H9 (cell line): ENCODE results near the gene LRFN2. TPM values are rescaled to one million over a fixed set of nuclear protein-coding genes. Genes with fewer than 3 reads are reported as not detected.

Source experiments
- DNase-seq: peaks from one replicate; pipeline ENCODE4 v3.0.0-alpha.2; 2017
- H2AFZ ChIP-seq: one replicate; pipeline ENCODE4 v1.6.1; 2013; ENCODE audit warnings: mild to moderate bottlenecking, low read length, control low read depth, moderate library complexity
- H2AK5ac ChIP-seq: 2 replicates; pipeline ENCODE4 v1.6.1; 2013; ENCODE audit warnings: low read length, control low read depth, mixed read lengths; ENCODE audit not compliant: insufficient read length
- H2BK120ac ChIP-seq: one replicate; pipeline ENCODE4 v1.6.1; 2013; ENCODE audit warnings: low read depth, mild to moderate bottlenecking, low read length, control low read depth, inconsistent platforms; ENCODE audit not compliant: poor library complexity, severe bottlenecking
- H2BK12ac ChIP-seq: 2 replicates; pipeline ENCODE4 v1.6.1; 2013; ENCODE audit warnings: low read length, control low read depth, mixed read lengths, low read depth; ENCODE audit not compliant: insufficient read length
- H2BK15ac ChIP-seq: 2 replicates; pipeline ENCODE4 v1.6.1; 2013; ENCODE audit warnings: low read depth, low read length, control low read depth
- H2BK20ac ChIP-seq: one replicate; pipeline ENCODE4 v1.6.1; 2013; ENCODE audit warnings: low read depth, mild to moderate bottlenecking, low read length, control low read depth, inconsistent platforms; ENCODE audit not compliant: poor library complexity, severe bottlenecking
- H2BK5ac ChIP-seq: 2 replicates; pipeline ENCODE4 v1.6.1; 2013; ENCODE audit warnings: low read length, control low read depth, mixed read lengths; ENCODE audit not compliant: insufficient read length
- H3K14ac ChIP-seq: 2 replicates; pipeline ENCODE4 v1.6.1; 2013; ENCODE audit warnings: low read length, control low read depth; ENCODE audit not compliant: insufficient read depth
- H3K18ac ChIP-seq: 2 replicates; pipeline ENCODE4 v1.6.1; 2013; ENCODE audit warnings: low read depth, mild to moderate bottlenecking, mixed read lengths, low read length, control low read depth; ENCODE audit not compliant: insufficient read length
- H3K23ac ChIP-seq: 2 replicates; pipeline ENCODE4 v1.6.1; 2013; ENCODE audit warnings: low read length, control low read depth, mixed read lengths, low read depth; ENCODE audit not compliant: insufficient read length
- H3K23me2 ChIP-seq: 2 replicates; pipeline ENCODE4 v1.6.1; 2013; ENCODE audit warnings: low read depth, mild to moderate bottlenecking, mixed read lengths, low read length, control low read depth; ENCODE audit not compliant: insufficient read length, poor library complexity, severe bottlenecking
- H3K27ac ChIP-seq: 2 replicates; pipeline ENCODE4 v1.5.1; 2013; ENCODE audit warnings: low read length, control low read depth, mixed read lengths, low read depth; ENCODE audit not compliant: insufficient read length
- H3K27me3 ChIP-seq: 2 replicates; pipeline ENCODE4 v1.6.1; 2013; ENCODE audit warnings: low read length, control low read depth, inconsistent platforms; ENCODE audit not compliant: insufficient read depth
- H3K4ac ChIP-seq: 2 replicates; pipeline ENCODE4 v1.6.1; 2013; ENCODE audit warnings: low read depth, mild to moderate bottlenecking, control low read depth, inconsistent platforms, low read length, moderate library complexity
- H3K4me1 ChIP-seq: 2 replicates; pipeline ENCODE4 v1.6.1; 2013; ENCODE audit warnings: low read length, control low read depth, inconsistent platforms; ENCODE audit not compliant: insufficient read depth
- H3K4me2 ChIP-seq: 2 replicates; pipeline ENCODE4 v1.6.1; 2013; ENCODE audit warnings: low read length, control low read depth, mixed read lengths; ENCODE audit not compliant: insufficient read length, insufficient read depth
- H3K56ac ChIP-seq: 2 replicates; pipeline ENCODE4 v1.6.1; 2013; ENCODE audit warnings: low read depth, mild to moderate bottlenecking, mixed read lengths, low read length, control low read depth; ENCODE audit not compliant: insufficient read length
- H3K79me1 ChIP-seq: 2 replicates; pipeline ENCODE4 v1.6.1; 2013; ENCODE audit warnings: low read depth, mild to moderate bottlenecking, moderate library complexity, low read length, control low read depth, inconsistent platforms; ENCODE audit not compliant: insufficient read depth, poor library complexity, severe bottlenecking
- H3K79me2 ChIP-seq: 2 replicates; pipeline ENCODE4 v1.6.1; 2013; ENCODE audit warnings: low read length, control low read depth, inconsistent platforms; ENCODE audit not compliant: insufficient read depth
- H3K9ac ChIP-seq: 2 replicates; pipeline ENCODE4 v1.6.1; 2013; ENCODE audit warnings: low read length, control low read depth, mixed read lengths; ENCODE audit not compliant: insufficient read length; ENCODE audit errors: extremely low read depth
- H3K9me3 ChIP-seq: one replicate; pipeline ENCODE4 v1.6.1; 2013; ENCODE audit warnings: low read depth, low read length, inconsistent platforms; ENCODE audit not compliant: control insufficient read depth
- H3T11ph ChIP-seq: one replicate; pipeline ENCODE4 v1.6.1; 2013; ENCODE audit warnings: mild to moderate bottlenecking, low read length, control low read depth, inconsistent platforms
- H4K20me1 ChIP-seq: one replicate; pipeline ENCODE4 v1.6.1; 2013; ENCODE audit not compliant: control insufficient read depth, insufficient read length, insufficient read depth
- H4K5ac ChIP-seq: 2 replicates; pipeline ENCODE4 v1.6.1; 2013; ENCODE audit warnings: low read depth, mild to moderate bottlenecking, mixed read lengths, low read length, control low read depth; ENCODE audit not compliant: insufficient read length
- H4K8ac ChIP-seq: replicated peaks from 2 replicates; pipeline ENCODE4 v1.6.1; 2013; ENCODE audit warnings: low read length, control low read depth, mixed read lengths, low read depth; ENCODE audit not compliant: insufficient read length
- H4K91ac ChIP-seq: 2 replicates; pipeline ENCODE4 v1.6.1; 2013; ENCODE audit warnings: low read depth, mild to moderate bottlenecking, moderate library complexity, mixed read lengths, low read length, control low read depth; ENCODE audit not compliant: insufficient read length
- H3K27ac Mint-ChIP-seq, 3 experiments: 2 replicates in 2 of 3; 3 replicates in 1 of 3; pipeline ENCODE4 v1.8.0; 2020 to 2021; ENCODE audit warnings: mixed read lengths in 3 of 3, mild to moderate bottlenecking in 1 of 3, moderate library complexity in 1 of 3
- H3K27me3 Mint-ChIP-seq: 2 replicates; pipeline ENCODE4 v1.8.0; 2021; ENCODE audit warnings: low read depth, mild to moderate bottlenecking, moderate library complexity, mixed read lengths
- H3K36me3 Mint-ChIP-seq, 3 experiments: 2 replicates in 2 of 3; 3 replicates in 1 of 3; pipeline ENCODE4 v1.8.0; 2020 to 2021; ENCODE audit warnings: low read depth in 3 of 3, mixed read lengths in 3 of 3; ENCODE audit not compliant: insufficient read depth in 1 of 3
- H3K4me1 Mint-ChIP-seq, 2 experiments: 2 replicates each; pipeline ENCODE4 v1.8.0; 2020; ENCODE audit warnings: mixed read lengths in 2 of 2
- H3K4me3 Mint-ChIP-seq, 2 experiments: 2 replicates in 1 of 2; 3 replicates in 1 of 2; pipeline ENCODE4 v1.8.0; 2020 to 2021; ENCODE audit warnings: mild to moderate bottlenecking in 2 of 2, mixed read lengths in 2 of 2, moderate library complexity in 1 of 2
- H3K9me3 Mint-ChIP-seq, 2 experiments: 2 replicates in 1 of 2; 3 replicates in 1 of 2; pipeline ENCODE4 v1.8.0; 2020; ENCODE audit warnings: mild to moderate bottlenecking in 2 of 2, mixed read lengths in 2 of 2, moderate library complexity in 1 of 2
- WGBS: extraction: QIAGEN DNeasy Blood & Tissue Kit; methylation state at CpG from one replicate; pipeline ENCODE4 v1.1.7; 2013; ENCODE audit warnings: missing lambda C conversion rate, low lambda C conversion rate, mixed read lengths; ENCODE audit not compliant: insufficient read length; ENCODE audit errors: extremely low coverage; 5-methylcytosine and 5-hydroxymethylcytosine counted together
- total RNA-seq: library from RNA; stranded (reverse); gene quantifications from 2 replicates; pipeline ENCODE4 v1.2.1, GENCODE V29; 2021
- TF ChIP-seq, protein P1 (sequence below): fragments of 200-600 bp; sonication (generic); conservative IDR thresholded peaks from 3 replicates; pipeline ENCODE4 v1.8.0; 2021; ENCODE audit warnings: antibody characterized with exemption, mild to moderate bottlenecking

The LRFN2 gene
- total RNA-seq, 1 experiment from 2014 or later: 0.11 TPM

DNA sequence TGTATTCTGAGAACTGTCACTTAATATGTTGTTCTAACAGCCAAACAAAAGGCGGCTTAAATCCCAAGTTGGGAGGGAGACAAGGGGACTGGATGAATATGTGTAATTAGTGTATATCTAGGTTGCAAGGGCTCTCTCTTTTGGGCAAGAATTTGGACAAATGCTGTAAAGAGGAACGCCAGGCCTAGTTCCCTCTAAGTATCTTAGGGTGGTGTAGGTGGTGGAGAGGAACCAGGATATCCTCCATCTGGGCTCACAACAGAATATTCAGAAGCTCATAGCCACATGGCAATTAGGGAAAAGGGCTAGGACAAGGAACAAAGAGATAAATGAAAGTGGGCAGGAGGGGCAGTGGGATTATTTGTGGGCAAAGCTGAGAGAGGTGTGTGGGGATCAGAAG is 149.5 kb downstream of the LRFN2 start:
- no peak overlapping the region for H2BK120ac ChIP-seq
- no peak overlapping the region for H3K14ac ChIP-seq
- no peak for DNase-seq
- H3K79me2 ChIP-seq: no peaks in the 10 kb centered on the region
- no peaks in the 10 kb centered on the region for H3K23me2 ChIP-seq
- no peaks in the 10 kb centered on the region for H3K9me3 ChIP-seq
- H3K27ac ChIP-seq: no peak overlapping the region
- TF ChIP-seq, protein P1, sequence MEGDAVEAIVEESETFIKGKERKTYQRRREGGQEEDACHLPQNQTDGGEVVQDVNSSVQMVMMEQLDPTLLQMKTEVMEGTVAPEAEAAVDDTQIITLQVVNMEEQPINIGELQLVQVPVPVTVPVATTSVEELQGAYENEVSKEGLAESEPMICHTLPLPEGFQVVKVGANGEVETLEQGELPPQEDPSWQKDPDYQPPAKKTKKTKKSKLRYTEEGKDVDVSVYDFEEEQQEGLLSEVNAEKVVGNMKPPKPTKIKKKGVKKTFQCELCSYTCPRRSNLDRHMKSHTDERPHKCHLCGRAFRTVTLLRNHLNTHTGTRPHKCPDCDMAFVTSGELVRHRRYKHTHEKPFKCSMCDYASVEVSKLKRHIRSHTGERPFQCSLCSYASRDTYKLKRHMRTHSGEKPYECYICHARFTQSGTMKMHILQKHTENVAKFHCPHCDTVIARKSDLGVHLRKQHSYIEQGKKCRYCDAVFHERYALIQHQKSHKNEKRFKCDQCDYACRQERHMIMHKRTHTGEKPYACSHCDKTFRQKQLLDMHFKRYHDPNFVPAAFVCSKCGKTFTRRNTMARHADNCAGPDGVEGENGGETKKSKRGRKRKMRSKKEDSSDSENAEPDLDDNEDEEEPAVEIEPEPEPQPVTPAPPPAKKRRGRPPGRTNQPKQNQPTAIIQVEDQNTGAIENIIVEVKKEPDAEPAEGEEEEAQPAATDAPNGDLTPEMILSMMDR: no peak
- H3K4me2 ChIP-seq: no peak overlapping the region
- H3K36me3 Mint-ChIP-seq: peaks cover 0 to 13% (median 8%) of the 10 kb centered on the region in 3 experiments; a peak in 5 of 7 replicates
- H4K91ac ChIP-seq: no peak overlapping the region
- no peak overlapping the region for H2AK5ac ChIP-seq
- H2AFZ ChIP-seq: no peak overlapping the region
- no peak overlapping the region for H3K56ac ChIP-seq
- no peak overlapping the region for H3K23ac ChIP-seq
- peaks cover 2% of the 10 kb centered on the region for H3K27me3 Mint-ChIP-seq
- no peak overlapping the region for H4K8ac ChIP-seq
- H3T11ph ChIP-seq: no peak overlapping the region
- no peak overlapping the region for H3K4me3 Mint-ChIP-seq
- H3K4me1 Mint-ChIP-seq: peaks cover 15 to 22% of the 10 kb centered on the region in 2 experiments; a peak in 3 of 4 replicates
- no peak overlapping the region for H2BK5ac ChIP-seq
- no peak overlapping the region for H3K9ac ChIP-seq
- H3K9me3 Mint-ChIP-seq: peaks cover 11 to 14% of the 10 kb centered on the region in 2 experiments
- no CpG with 5 or more reads among the region's 2 CpGs for WGBS
- H3K79me1 ChIP-seq: no peaks in the 10 kb centered on the region
- H3K18ac ChIP-seq: no peak overlapping the region
- H3K27me3 ChIP-seq: no peaks in the 10 kb centered on the region
- H3K4ac ChIP-seq: no peak overlapping the region
- H3K27ac Mint-ChIP-seq: no peak overlapping the region
- H4K5ac ChIP-seq: no peak overlapping the region
- H3K4me1 ChIP-seq: no peaks in the 10 kb centered on the region
- no peak overlapping the region for H2BK20ac ChIP-seq
- no peaks in the 10 kb centered on the region for H4K20me1 ChIP-seq
- H2BK15ac ChIP-seq: no peak overlapping the region
- H2BK12ac ChIP-seq: no peak overlapping the region
